Endodermal cell (in vitro differentiated cells): ENCODE data around the gene RPLP2. TPM values are rescaled to one million over a fixed set of nuclear protein-coding genes. Genes with fewer than 3 reads are reported as not detected.
A peak's percentile ranks its signal among the peaks of the same experiment; 100 is the strongest.

Experiments
- DNase-seq: peaks from one replicate; pipeline ENCODE4 v3.0.0-alpha.2; 2017
- H3K27ac ChIP-seq: 2 replicates; pipeline ENCODE4 v1.5.1; 2013; ENCODE audit warnings: mild to moderate bottlenecking, low read depth, low read length, moderate library complexity
- H3K27me3 ChIP-seq: 2 replicates; pipeline ENCODE4 v1.6.1; 2013; ENCODE audit warnings: mild to moderate bottlenecking, low read length, moderate library complexity; ENCODE audit not compliant: insufficient read depth, control insufficient read depth, poor library complexity, severe bottlenecking
- H3K36me3 ChIP-seq: 2 replicates; pipeline ENCODE4 v1.7.0; 2013; ENCODE audit warnings: mild to moderate bottlenecking, low read length, moderate library complexity; ENCODE audit not compliant: control insufficient read depth, insufficient read depth
- H3K4me1 ChIP-seq: one replicate; pipeline ENCODE4 v1.7.0; 2013; ENCODE audit warnings: low read length; ENCODE audit not compliant: control insufficient read depth, insufficient read depth
- H3K4me3 ChIP-seq: 2 replicates; pipeline ENCODE4 v1.5.1; 2013; ENCODE audit warnings: mild to moderate bottlenecking, low read length, moderate library complexity
- H3K9ac ChIP-seq: 2 replicates; pipeline ENCODE4 v1.6.1; 2013; ENCODE audit warnings: mild to moderate bottlenecking, low read length, moderate library complexity; ENCODE audit not compliant: poor library complexity, severe bottlenecking; ENCODE audit errors: extremely low read depth
- H3K9me3 ChIP-seq: 2 replicates; pipeline ENCODE4 v1.6.1; 2013; ENCODE audit warnings: mild to moderate bottlenecking, low read length, moderate library complexity; ENCODE audit not compliant: control insufficient read depth
- H3K27ac Mint-ChIP-seq: 2 replicates; pipeline ENCODE4 v1.8.0; 2020; ENCODE audit warnings: mixed read lengths
- H3K27me3 Mint-ChIP-seq: 2 replicates; pipeline ENCODE4 v1.8.0; 2021; ENCODE audit warnings: mild to moderate bottlenecking, mixed read lengths; ENCODE audit not compliant: insufficient read depth
- H3K36me3 Mint-ChIP-seq: 2 replicates; pipeline ENCODE4 v1.8.0; 2020; ENCODE audit warnings: low read depth, mixed read lengths
- H3K4me1 Mint-ChIP-seq: 2 replicates; pipeline ENCODE4 v1.8.0; 2020; ENCODE audit warnings: mixed read lengths
- H3K4me3 Mint-ChIP-seq: 2 replicates; pipeline ENCODE4 v1.8.0; 2020; ENCODE audit warnings: mild to moderate bottlenecking, moderate library complexity, mixed read lengths
- H3K9me3 Mint-ChIP-seq: 2 replicates; pipeline ENCODE4 v1.8.0; 2020; ENCODE audit warnings: mild to moderate bottlenecking, mixed read lengths
- CTCF ChIP-seq: fragments of 200-600 bp; sonication (generic); conservative IDR thresholded peaks from 2 replicates; pipeline ENCODE4 v1.5.0; 2021; ENCODE audit warnings: antibody characterized with exemption, mild to moderate bottlenecking
- WGBS, 2 experiments: methylation state at CpG; one replicate each; pipeline versions ENCODE4 v1.1.5 to v1.1.7; 2013; ENCODE audit warnings: missing lambda C conversion rate in 2 of 2, mixed read lengths in 1 of 2; ENCODE audit not compliant: insufficient coverage in 1 of 2, insufficient read length in 1 of 2; 5-methylcytosine and 5-hydroxymethylcytosine counted together
- total RNA-seq, 2 donors: library from RNA; stranded (reverse); fragmentation: NEBNext Ultra II Directional in 1 of 2; extraction: Animal tissue kit (Norgen Biotek cat#: 25700) in 1 of 2; gene quantifications; 2 replicates in 1 of 2; 3 replicates in 1 of 2; pipeline ENCODE4 v1.2.1, GENCODE V29; 2021

RPLP2 gene
- total RNA-seq, 2 donors from 2014 or later: 1,966 to 2,020 TPM

GRCh38 chr11:772429-773390, 37.1 kb upstream of the RPLP2 start:
- no peak overlapping the region for H3K9ac ChIP-seq
- Mint-ChIP-seq H3K4me3 (no peak overlapping the region), H3K9me3 (no peaks in the 10 kb centered on the region), H3K27me3 (no peaks in the 10 kb centered on the region), H3K27ac (no peak overlapping the region), H3K36me3 (peaks cover 21% of the 10 kb centered on the region), H3K4me1 (peaks cover 8% of the 10 kb centered on the region)
- peaks cover 5% of the 10 kb centered on the region for H3K4me1 ChIP-seq
- no peak overlapping the region for H3K4me3 ChIP-seq
- H3K36me3 ChIP-seq: peaks cover 28% of the 10 kb centered on the region
- DNase-seq: no peak
- TF ChIP-seq CTCF: no peak
- peak overlapping the region; percentile 72 for H3K27ac ChIP-seq
- H3K9me3 ChIP-seq: no peaks in the 10 kb centered on the region
- 90 to 92% methylated on average over 27 to 34 of the region's 34 CpGs for WGBS, 2 experiments
- H3K27me3 ChIP-seq: no peaks in the 10 kb centered on the region

DNA sequence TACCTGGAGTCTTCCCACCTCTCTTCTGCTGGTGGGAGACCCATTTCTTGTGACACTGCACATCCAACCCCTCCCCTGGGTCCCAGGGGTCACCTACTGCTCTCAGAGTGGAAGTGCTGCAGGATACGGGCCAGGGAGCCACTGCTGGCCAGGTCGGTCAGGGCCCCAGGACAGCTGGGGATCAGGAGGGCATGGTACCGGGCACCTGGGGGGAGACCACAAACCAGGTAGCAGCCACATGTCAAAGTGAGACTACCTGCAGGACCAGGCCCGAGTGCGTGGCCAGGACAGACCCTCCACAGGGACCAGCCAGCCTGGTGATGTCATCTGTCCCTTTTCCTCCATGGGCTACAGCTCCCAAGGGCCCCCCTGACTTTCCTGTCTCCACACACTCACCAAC, 36.3 kb upstream of the RPLP2 start:
- H3K4me3 Mint-ChIP-seq: no peak overlapping the region
- Histone ChIP-seq H3K4me1 (peaks cover 7% of the 10 kb centered on the region), H3K27ac (peak overlapping the region; percentile 72), H3K36me3 (peaks cover 28% of the 10 kb centered on the region), H3K4me3 (no peak overlapping the region), H3K27me3 (no peaks in the 10 kb centered on the region), H3K9me3 (no peaks in the 10 kb centered on the region), H3K9ac (no peak overlapping the region)
- no peaks in the 10 kb centered on the region for H3K9me3 Mint-ChIP-seq
- 90 to 94% methylated on average over 2 to 5 of the region's 5 CpGs for WGBS, 2 experiments
- H3K27ac Mint-ChIP-seq: no peak overlapping the region
- no peak for TF ChIP-seq CTCF
- no peaks in the 10 kb centered on the region for H3K27me3 Mint-ChIP-seq
- peaks cover 8% of the 10 kb centered on the region for H3K4me1 Mint-ChIP-seq
- no peak for DNase-seq
- H3K36me3 Mint-ChIP-seq: peaks cover 21% of the 10 kb centered on the region

- no peak for DNase-seq
- 94 to 98% methylated on average over 9 of the region's 9 CpGs for WGBS, 2 experiments
Observed at GRCh38 chr11:773830-774229, 35.9 kb upstream of the RPLP2 start.

More at GRCh38 chr11:773830-774229, 35.9 kb upstream of the RPLP2 start:
- H3K27ac ChIP-seq: no peak overlapping the region
- Mint-ChIP-seq H3K4me3 (no peak overlapping the region), H3K9me3 (no peaks in the 10 kb centered on the region), H3K27me3 (no peaks in the 10 kb centered on the region), H3K36me3 (peaks cover 22% of the 10 kb centered on the region), H3K4me1 (peaks cover 8% of the 10 kb centered on the region), H3K27ac (no peak overlapping the region)
- TF ChIP-seq CTCF: no peak
- no peak overlapping the region for H3K9ac ChIP-seq
- H3K27me3 ChIP-seq: no peaks in the 10 kb centered on the region
- no peaks in the 10 kb centered on the region for H3K9me3 ChIP-seq
- peaks cover 28% of the 10 kb centered on the region for H3K36me3 ChIP-seq
- no peak overlapping the region for H3K4me3 ChIP-seq
- H3K4me1 ChIP-seq: peaks cover 8% of the 10 kb centered on the region
